WERI-Rb-1 (cell line): Measurements from ENCODE around the gene CD79A.

Source experiments
- DNase-seq: peaks from one replicate; pipeline ENCODE4 v3.0.0-alpha.2; 2020
- H3K27ac ChIP-seq: fragments of 250-450 bp; sonication (Bioruptor Pico); 2 replicates; pipeline ENCODE4 v1.5.1; 2020; ENCODE audit warnings: mild to moderate bottlenecking, moderate library complexity
- H3K27me3 ChIP-seq: fragments of 250-450 bp; sonication (Bioruptor Pico); 2 replicates; pipeline ENCODE4 v1.5.1; 2021; ENCODE audit warnings: mild to moderate bottlenecking, low read depth, moderate library complexity; ENCODE audit not compliant: insufficient read depth, severe bottlenecking
- H3K36me3 ChIP-seq: fragments of 250-450 bp; sonication (Bioruptor Pico); 2 replicates; pipeline ENCODE4 v1.5.1; 2020; ENCODE audit warnings: mild to moderate bottlenecking, moderate library complexity
- H3K4me3 ChIP-seq: 2 replicates; pipeline ENCODE4 v1.5.1; 2011; ENCODE audit warnings: low read depth, mild to moderate bottlenecking, control low read depth, low read length
- H3K9me3 ChIP-seq: fragments of 250-450 bp; sonication (Bioruptor Pico); 2 replicates; pipeline ENCODE4 v1.5.1; 2021; ENCODE audit warnings: mild to moderate bottlenecking, moderate library complexity; ENCODE audit not compliant: severe bottlenecking
- TF ChIP-seq, protein P1 (sequence below): IDR thresholded peaks from 2 replicates; pipeline ENCODE4 v1.5.1; 2011; ENCODE audit warnings: low read depth, mild to moderate bottlenecking, control low read depth, inconsistent platforms, low read length

The CD79A gene

DNA sequence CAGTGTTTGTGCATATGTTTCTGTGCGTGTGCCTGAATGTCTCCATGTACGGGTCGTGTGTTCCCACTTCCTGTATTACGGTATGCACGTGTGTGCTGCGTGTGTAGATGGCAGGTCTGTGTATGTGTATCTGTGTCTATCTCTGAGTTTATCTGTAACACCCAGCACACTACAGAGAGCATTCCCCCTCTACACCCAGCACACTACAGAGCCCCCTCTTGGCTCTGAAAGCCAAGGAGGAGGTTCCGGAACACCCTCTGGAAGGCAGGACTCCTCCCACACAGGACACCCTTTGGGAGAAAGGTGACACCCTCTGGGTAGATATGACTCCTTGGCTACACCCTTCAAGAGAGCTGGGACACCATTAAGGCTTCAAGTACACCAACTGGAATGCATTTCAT lies 53.2 kb downstream of the CD79A start:
- Histone ChIP-seq H3K4me3 (no peak overlapping the region), H3K27ac (no peak overlapping the region), H3K36me3 (no peaks in the 10 kb centered on the region), H3K9me3 (no peaks in the 10 kb centered on the region), H3K27me3 (peaks cover 34% of the 10 kb centered on the region)
- no peak for DNase-seq
- TF ChIP-seq, protein P1, sequence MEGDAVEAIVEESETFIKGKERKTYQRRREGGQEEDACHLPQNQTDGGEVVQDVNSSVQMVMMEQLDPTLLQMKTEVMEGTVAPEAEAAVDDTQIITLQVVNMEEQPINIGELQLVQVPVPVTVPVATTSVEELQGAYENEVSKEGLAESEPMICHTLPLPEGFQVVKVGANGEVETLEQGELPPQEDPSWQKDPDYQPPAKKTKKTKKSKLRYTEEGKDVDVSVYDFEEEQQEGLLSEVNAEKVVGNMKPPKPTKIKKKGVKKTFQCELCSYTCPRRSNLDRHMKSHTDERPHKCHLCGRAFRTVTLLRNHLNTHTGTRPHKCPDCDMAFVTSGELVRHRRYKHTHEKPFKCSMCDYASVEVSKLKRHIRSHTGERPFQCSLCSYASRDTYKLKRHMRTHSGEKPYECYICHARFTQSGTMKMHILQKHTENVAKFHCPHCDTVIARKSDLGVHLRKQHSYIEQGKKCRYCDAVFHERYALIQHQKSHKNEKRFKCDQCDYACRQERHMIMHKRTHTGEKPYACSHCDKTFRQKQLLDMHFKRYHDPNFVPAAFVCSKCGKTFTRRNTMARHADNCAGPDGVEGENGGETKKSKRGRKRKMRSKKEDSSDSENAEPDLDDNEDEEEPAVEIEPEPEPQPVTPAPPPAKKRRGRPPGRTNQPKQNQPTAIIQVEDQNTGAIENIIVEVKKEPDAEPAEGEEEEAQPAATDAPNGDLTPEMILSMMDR, result no peak
